Measurements from ENCODE around the gene ANAPC13.

ANAPC13 gene

DNA sequence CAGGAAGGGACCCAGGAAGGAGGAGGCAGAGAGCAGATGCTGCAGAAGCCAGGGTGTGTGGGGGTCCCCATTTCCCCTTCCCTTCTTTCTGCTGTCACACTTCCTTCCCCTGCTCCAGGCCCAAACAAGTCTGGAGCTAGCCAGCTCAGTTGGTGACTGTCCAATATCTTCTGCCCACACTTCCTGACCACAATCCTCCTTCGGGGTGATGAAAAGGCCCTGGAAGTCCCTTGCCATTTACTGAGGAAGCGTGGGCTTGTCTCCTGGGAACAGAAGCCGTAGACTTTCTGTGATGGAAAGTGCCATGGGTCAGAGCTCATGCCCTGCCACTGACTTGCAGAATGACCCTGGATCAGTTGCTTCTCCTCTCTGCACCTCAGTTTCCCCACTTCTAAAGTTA is 39.0 kb downstream of the ANAPC13 start:
- H3K4me1 ChIP-seq (ENCODE audit: low read length): no peaks in the 10 kb centered on the region
- H2AFZ ChIP-seq (ENCODE audit: low read length): no peak overlapping the region
- no peaks in the 10 kb centered on the region for H3K79me2 ChIP-seq (ENCODE audit: low read length)
- H4K20me1 ChIP-seq (ENCODE audit: insufficient read depth, low read length): no peaks in the 10 kb centered on the region
- no peaks in the 10 kb centered on the region for H3K9me2 ChIP-seq (replicated peaks; ENCODE audit: insufficient read depth, low read length)
- no peaks in the 10 kb centered on the region for H3F3A ChIP-seq (ENCODE audit: insufficient read depth, low read length)
- no peaks in the 10 kb centered on the region for H3K27me3 ChIP-seq (replicated peaks; ENCODE audit: insufficient read depth, low read length)
- no peak for DNase-seq
- H3K27ac ChIP-seq (ENCODE audit: low read length): no peak overlapping the region
- no peak overlapping the region for H3K4me2 ChIP-seq (ENCODE audit: low read depth, low read length)
- no peak overlapping the region for H3K4me3 ChIP-seq (ENCODE audit: low read length)
- H3K36me3 ChIP-seq (replicated peaks; ENCODE audit: insufficient read depth, low read length): no peaks in the 10 kb centered on the region
- TF ChIP-seq EZH2phosphoT487 (IDR thresholded peaks at IDR 0.05; ENCODE audit: low read length): no peak
- H3K9ac ChIP-seq (ENCODE audit: low read length): no peak overlapping the region
- no peaks in the 10 kb centered on the region for H3K9me3 ChIP-seq (replicated peaks; ENCODE audit: insufficient read depth, low read length)

- no peaks in the 10 kb centered on the region for H4K20me1 ChIP-seq (ENCODE audit: insufficient read depth, low read length)
- no peaks in the 10 kb centered on the region for H3K27me3 ChIP-seq (replicated peaks; ENCODE audit: insufficient read depth, low read length)
- no peak overlapping the region for H3K27ac ChIP-seq (ENCODE audit: low read length)
- TF ChIP-seq, protein P1, sequence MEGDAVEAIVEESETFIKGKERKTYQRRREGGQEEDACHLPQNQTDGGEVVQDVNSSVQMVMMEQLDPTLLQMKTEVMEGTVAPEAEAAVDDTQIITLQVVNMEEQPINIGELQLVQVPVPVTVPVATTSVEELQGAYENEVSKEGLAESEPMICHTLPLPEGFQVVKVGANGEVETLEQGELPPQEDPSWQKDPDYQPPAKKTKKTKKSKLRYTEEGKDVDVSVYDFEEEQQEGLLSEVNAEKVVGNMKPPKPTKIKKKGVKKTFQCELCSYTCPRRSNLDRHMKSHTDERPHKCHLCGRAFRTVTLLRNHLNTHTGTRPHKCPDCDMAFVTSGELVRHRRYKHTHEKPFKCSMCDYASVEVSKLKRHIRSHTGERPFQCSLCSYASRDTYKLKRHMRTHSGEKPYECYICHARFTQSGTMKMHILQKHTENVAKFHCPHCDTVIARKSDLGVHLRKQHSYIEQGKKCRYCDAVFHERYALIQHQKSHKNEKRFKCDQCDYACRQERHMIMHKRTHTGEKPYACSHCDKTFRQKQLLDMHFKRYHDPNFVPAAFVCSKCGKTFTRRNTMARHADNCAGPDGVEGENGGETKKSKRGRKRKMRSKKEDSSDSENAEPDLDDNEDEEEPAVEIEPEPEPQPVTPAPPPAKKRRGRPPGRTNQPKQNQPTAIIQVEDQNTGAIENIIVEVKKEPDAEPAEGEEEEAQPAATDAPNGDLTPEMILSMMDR (IDR thresholded peaks at IDR 0.05; ENCODE audit: low read length): no peak
- TF ChIP-seq EZH2phosphoT487 (IDR thresholded peaks at IDR 0.05; ENCODE audit: low read length) (no peak), EZH2 (optimal IDR thresholded peaks at IDR 0.05; ENCODE audit: low read depth, low read length) (no peak)
- no peaks in the 10 kb centered on the region for H3K36me3 ChIP-seq (replicated peaks; ENCODE audit: insufficient read depth, low read length)
- H3K9me3 ChIP-seq (replicated peaks; ENCODE audit: insufficient read depth, low read length): no peaks in the 10 kb centered on the region
- no peaks in the 10 kb centered on the region for H3K9me2 ChIP-seq (replicated peaks; ENCODE audit: insufficient read depth, low read length)
- no peak overlapping the region for H3K4me3 ChIP-seq (ENCODE audit: low read length)
- no peaks in the 10 kb centered on the region for H3F3A ChIP-seq (ENCODE audit: insufficient read depth, low read length)
- H3K9ac ChIP-seq (ENCODE audit: low read length): no peak overlapping the region
- H3K4me1 ChIP-seq (ENCODE audit: low read length): no peaks in the 10 kb centered on the region
- no peak overlapping the region for H3K4me2 ChIP-seq (ENCODE audit: low read depth, low read length)
- DNase-seq: no peak
- H2AFZ ChIP-seq (ENCODE audit: low read length): no peak overlapping the region
- H3K79me2 ChIP-seq (ENCODE audit: low read length): no peaks in the 10 kb centered on the region
Measured at GRCh38 chr3:134445636-134446035, 40.1 kb downstream of the ANAPC13 start.

DNA sequence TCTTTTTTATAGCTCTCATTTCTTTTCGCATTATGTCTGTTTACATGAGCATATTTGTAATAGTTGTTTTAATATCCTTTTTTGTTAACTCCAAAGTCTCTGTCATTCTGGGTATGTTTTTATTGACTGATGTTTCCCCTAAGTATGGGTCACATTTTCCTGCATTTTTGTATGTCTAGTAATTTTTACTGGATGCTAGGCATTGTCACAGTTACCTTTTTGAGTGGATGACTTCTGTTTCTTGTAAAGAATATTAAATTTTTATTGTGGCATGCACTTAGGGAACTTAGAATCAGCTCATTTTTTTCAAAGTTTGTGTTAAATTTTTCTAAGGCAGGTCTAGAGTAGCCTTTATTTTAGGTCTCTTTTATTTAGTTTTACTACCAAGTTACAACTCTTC is 40.7 kb downstream of the ANAPC13 start:
- Histone ChIP-seq H3K4me2 (ENCODE audit: low read depth, low read length) (no peak overlapping the region), H4K20me1 (ENCODE audit: insufficient read depth, low read length) (no peaks in the 10 kb centered on the region), H2AFZ (ENCODE audit: low read length) (no peak overlapping the region), H3K27ac (ENCODE audit: low read length) (no peak overlapping the region), H3K4me3 (ENCODE audit: low read length) (no peak overlapping the region), H3K27me3 (replicated peaks; ENCODE audit: insufficient read depth, low read length) (no peaks in the 10 kb centered on the region), H3K9me3 (replicated peaks; ENCODE audit: insufficient read depth, low read length) (no peaks in the 10 kb centered on the region), H3K4me1 (ENCODE audit: low read length) (no peaks in the 10 kb centered on the region), H3K79me2 (ENCODE audit: low read length) (no peaks in the 10 kb centered on the region), H3K36me3 (replicated peaks; ENCODE audit: insufficient read depth, low read length) (no peaks in the 10 kb centered on the region), H3F3A (ENCODE audit: insufficient read depth, low read length) (no peaks in the 10 kb centered on the region), H3K9me2 (replicated peaks; ENCODE audit: insufficient read depth, low read length) (no peaks in the 10 kb centered on the region), H3K9ac (ENCODE audit: low read length) (no peak overlapping the region)
- TF ChIP-seq, protein P1 (IDR thresholded peaks at IDR 0.05; ENCODE audit: low read length): no peak
- TF ChIP-seq EZH2phosphoT487 (IDR thresholded peaks at IDR 0.05; ENCODE audit: low read length) (no peak), EZH2 (optimal IDR thresholded peaks at IDR 0.05; ENCODE audit: low read depth, low read length) (no peak)
- DNase-seq: no peak

DNA sequence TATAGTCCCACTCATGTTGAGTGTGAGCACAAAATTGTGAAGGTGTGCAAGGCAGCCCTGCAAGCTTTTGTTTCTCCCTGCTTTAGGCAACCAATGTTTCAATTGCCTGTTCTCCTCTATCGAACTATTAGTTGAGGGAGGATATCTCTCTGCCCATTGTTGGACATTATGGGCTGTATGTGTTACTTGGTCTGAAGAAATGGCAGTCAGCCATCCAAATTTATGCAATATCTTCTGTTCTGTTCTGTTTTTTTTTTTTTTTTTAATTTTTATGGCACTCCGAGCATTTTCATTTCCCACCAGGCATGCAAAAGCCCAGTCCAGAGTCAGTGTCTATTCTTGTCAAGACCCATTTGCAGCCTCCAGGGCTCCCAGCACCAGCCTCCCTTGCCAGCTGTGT is 44.0 kb downstream of the ANAPC13 start:
- no peak overlapping the region for H3K4me2 ChIP-seq (ENCODE audit: low read depth, low read length)
- no peaks in the 10 kb centered on the region for H3F3A ChIP-seq (ENCODE audit: insufficient read depth, low read length)
- TF ChIP-seq EZH2 (optimal IDR thresholded peaks at IDR 0.05; ENCODE audit: low read depth, low read length) (no peak), EZH2phosphoT487 (IDR thresholded peaks at IDR 0.05; ENCODE audit: low read length) (no peak)
- TF ChIP-seq, protein P1 (IDR thresholded peaks at IDR 0.05; ENCODE audit: low read length): no peak
- no peaks in the 10 kb centered on the region for H3K9me3 ChIP-seq (replicated peaks; ENCODE audit: insufficient read depth, low read length)
- no peaks in the 10 kb centered on the region for H3K36me3 ChIP-seq (replicated peaks; ENCODE audit: insufficient read depth, low read length)
- no peaks in the 10 kb centered on the region for H3K79me2 ChIP-seq (ENCODE audit: low read length)
- DNase-seq: no peak
- no peak overlapping the region for H3K27ac ChIP-seq (ENCODE audit: low read length)
- H3K4me3 ChIP-seq (ENCODE audit: low read length): no peak overlapping the region
- H3K9ac ChIP-seq (ENCODE audit: low read length): no peak overlapping the region
- no peak overlapping the region for H2AFZ ChIP-seq (ENCODE audit: low read length)
- no peaks in the 10 kb centered on the region for H4K20me1 ChIP-seq (ENCODE audit: insufficient read depth, low read length)
- H3K9me2 ChIP-seq (replicated peaks; ENCODE audit: insufficient read depth, low read length): no peaks in the 10 kb centered on the region
- no peaks in the 10 kb centered on the region for H3K27me3 ChIP-seq (replicated peaks; ENCODE audit: insufficient read depth, low read length)
- H3K4me1 ChIP-seq (ENCODE audit: low read length): no peaks in the 10 kb centered on the region
